ENCODE data around the gene RNU2-1. TPM values are rescaled to one million over a fixed set of nuclear protein-coding genes. Genes with fewer than 3 reads are reported as not detected.

RNU2-1 gene
- total and polyA plus RNA-seq, 2 of the 13 experiments (the other 11 are each of a cell fraction or from before 2014, with no cell fraction given) = not detected

- TF ChIP-seq, protein P1, sequence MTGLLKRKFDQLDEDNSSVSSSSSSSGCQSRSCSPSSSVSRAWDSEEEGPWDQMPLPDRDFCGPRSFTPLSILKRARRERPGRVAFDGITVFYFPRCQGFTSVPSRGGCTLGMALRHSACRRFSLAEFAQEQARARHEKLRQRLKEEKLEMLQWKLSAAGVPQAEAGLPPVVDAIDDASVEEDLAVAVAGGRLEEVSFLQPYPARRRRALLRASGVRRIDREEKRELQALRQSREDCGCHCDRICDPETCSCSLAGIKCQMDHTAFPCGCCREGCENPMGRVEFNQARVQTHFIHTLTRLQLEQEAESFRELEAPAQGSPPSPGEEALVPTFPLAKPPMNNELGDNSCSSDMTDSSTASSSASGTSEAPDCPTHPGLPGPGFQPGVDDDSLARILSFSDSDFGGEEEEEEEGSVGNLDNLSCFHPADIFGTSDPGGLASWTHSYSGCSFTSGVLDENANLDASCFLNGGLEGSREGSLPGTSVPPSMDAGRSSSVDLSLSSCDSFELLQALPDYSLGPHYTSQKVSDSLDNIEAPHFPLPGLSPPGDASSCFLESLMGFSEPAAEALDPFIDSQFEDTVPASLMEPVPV (CRISPR knock-in tag; IDR thresholded peaks at IDR 0.05) = peak; percentile 85; the same call in 1 of the 2 replicates
- TF ChIP-seq, protein P2, sequence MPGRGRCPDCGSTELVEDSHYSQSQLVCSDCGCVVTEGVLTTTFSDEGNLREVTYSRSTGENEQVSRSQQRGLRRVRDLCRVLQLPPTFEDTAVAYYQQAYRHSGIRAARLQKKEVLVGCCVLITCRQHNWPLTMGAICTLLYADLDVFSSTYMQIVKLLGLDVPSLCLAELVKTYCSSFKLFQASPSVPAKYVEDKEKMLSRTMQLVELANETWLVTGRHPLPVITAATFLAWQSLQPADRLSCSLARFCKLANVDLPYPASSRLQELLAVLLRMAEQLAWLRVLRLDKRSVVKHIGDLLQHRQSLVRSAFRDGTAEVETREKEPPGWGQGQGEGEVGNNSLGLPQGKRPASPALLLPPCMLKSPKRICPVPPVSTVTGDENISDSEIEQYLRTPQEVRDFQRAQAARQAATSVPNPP (CRISPR knock-in tag; IDR thresholded peaks at IDR 0.05) = no peak
- no peak; the same call in 1 of the 2 replicates for TF ChIP-seq ZNF768 (CRISPR knock-in tag; IDR thresholded peaks at IDR 0.05)
- TF ChIP-seq ZNF260 (CRISPR knock-in tag; IDR thresholded peaks at IDR 0.05; ENCODE audit: borderline replicate concordance, low read depth) = no peak
- TF ChIP-seq, protein P3, sequence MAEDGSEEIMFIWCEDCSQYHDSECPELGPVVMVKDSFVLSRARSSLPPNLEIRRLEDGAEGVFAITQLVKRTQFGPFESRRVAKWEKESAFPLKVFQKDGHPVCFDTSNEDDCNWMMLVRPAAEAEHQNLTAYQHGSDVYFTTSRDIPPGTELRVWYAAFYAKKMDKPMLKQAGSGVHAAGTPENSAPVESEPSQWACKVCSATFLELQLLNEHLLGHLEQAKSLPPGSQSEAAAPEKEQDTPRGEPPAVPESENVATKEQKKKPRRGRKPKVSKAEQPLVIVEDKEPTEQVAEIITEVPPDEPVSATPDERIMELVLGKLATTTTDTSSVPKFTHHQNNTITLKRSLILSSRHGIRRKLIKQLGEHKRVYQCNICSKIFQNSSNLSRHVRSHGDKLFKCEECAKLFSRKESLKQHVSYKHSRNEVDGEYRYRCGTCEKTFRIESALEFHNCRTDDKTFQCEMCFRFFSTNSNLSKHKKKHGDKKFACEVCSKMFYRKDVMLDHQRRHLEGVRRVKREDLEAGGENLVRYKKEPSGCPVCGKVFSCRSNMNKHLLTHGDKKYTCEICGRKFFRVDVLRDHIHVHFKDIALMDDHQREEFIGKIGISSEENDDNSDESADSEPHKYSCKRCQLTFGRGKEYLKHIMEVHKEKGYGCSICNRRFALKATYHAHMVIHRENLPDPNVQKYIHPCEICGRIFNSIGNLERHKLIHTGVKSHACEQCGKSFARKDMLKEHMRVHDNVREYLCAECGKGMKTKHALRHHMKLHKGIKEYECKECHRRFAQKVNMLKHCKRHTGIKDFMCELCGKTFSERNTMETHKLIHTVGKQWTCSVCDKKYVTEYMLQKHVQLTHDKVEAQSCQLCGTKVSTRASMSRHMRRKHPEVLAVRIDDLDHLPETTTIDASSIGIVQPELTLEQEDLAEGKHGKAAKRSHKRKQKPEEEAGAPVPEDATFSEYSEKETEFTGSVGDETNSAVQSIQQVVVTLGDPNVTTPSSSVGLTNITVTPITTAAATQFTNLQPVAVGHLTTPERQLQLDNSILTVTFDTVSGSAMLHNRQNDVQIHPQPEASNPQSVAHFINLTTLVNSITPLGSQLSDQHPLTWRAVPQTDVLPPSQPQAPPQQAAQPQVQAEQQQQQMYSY (CRISPR knock-in tag; IDR thresholded peaks at IDR 0.05) = no peak
- no peak for TF ChIP-seq ZNF124 (CRISPR knock-in tag; IDR thresholded peaks at IDR 0.05)
- TF ChIP-seq ETV5 (CRISPR knock-in tag; IDR thresholded peaks at IDR 0.05; ENCODE audit: borderline replicate concordance) = peak; percentile 35; the same call in 1 of the 2 replicates
- TF ChIP-seq, protein P4, sequence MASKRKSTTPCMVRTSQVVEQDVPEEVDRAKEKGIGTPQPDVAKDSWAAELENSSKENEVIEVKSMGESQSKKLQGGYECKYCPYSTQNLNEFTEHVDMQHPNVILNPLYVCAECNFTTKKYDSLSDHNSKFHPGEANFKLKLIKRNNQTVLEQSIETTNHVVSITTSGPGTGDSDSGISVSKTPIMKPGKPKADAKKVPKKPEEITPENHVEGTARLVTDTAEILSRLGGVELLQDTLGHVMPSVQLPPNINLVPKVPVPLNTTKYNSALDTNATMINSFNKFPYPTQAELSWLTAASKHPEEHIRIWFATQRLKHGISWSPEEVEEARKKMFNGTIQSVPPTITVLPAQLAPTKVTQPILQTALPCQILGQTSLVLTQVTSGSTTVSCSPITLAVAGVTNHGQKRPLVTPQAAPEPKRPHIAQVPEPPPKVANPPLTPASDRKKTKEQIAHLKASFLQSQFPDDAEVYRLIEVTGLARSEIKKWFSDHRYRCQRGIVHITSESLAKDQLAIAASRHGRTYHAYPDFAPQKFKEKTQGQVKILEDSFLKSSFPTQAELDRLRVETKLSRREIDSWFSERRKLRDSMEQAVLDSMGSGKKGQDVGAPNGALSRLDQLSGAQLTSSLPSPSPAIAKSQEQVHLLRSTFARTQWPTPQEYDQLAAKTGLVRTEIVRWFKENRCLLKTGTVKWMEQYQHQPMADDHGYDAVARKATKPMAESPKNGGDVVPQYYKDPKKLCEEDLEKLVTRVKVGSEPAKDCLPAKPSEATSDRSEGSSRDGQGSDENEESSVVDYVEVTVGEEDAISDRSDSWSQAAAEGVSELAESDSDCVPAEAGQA (IDR thresholded peaks at IDR 0.05; ENCODE audit: low read depth) = no peak
- TF ChIP-seq, protein P4 (CRISPR knock-in tag; IDR thresholded peaks at IDR 0.05; ENCODE audit: borderline replicate concordance) = no peak
- peak; percentile 24 for TF ChIP-seq RBM22 (optimal IDR thresholded peaks at IDR 0.05; ENCODE audit: low read length)
- no peak for TF ChIP-seq ZMYM2 (CRISPR knock-in tag; IDR thresholded peaks at IDR 0.05)
- TF ChIP-seq KLF13 (CRISPR knock-in tag; IDR thresholded peaks at IDR 0.05) = peak; percentile 27; the same call in 1 of the 2 replicates
- TF ChIP-seq ZNF558 (CRISPR knock-in tag; IDR thresholded peaks at IDR 0.05; ENCODE audit: borderline replicate concordance) = no peak
- TF ChIP-seq ZNF274 (CRISPR knock-in tag; IDR thresholded peaks at IDR 0.05) = peak; percentile 34
- TF ChIP-seq ETV6 (CRISPR knock-in tag; conservative IDR thresholded peaks at IDR 0.05) = no peak
- TF ChIP-seq ZNF510 (CRISPR knock-in tag; IDR thresholded peaks at IDR 0.05; ENCODE audit: low read depth) = peak; percentile 98; the same call in 1 of the 2 replicates
These were observed 16.8 kb downstream of the RNU2-1 start (continued) for GRCh38 chr17:43216762-43217613.
